GM12874 (cell line): ENCODE results near the gene KIAA1549.

ENCODE experiments used
- CTCF ChIP-seq: IDR thresholded peaks from 2 replicates; pipeline ENCODE4 v1.5.1; 2011; ENCODE audit warnings: low read depth, mild to moderate bottlenecking, control low read depth, low read length, moderate library complexity; ENCODE audit not compliant: insufficient read depth

Gene KIAA1549

DNA sequence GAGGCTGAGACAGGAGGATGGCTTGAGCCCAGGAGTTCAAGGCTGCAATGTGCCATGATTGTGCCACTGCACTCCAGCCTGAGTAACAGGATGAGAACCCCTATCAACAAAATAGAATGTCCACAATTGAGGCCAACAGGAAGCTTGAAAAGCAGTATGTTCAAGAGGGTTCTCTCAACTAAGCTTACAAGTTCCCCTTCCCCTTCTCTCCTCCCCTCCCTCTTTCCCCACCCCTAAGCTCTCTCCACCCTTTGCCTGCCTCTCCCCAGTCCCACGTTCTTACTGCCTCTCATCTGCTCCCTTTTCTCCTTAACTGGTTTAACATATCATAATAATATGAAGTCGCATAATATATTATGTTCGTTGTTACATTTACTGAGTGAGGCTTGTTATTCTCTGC lies 35.4 kb downstream of the KIAA1549 start:
- TF ChIP-seq CTCF = no peak

DNA sequence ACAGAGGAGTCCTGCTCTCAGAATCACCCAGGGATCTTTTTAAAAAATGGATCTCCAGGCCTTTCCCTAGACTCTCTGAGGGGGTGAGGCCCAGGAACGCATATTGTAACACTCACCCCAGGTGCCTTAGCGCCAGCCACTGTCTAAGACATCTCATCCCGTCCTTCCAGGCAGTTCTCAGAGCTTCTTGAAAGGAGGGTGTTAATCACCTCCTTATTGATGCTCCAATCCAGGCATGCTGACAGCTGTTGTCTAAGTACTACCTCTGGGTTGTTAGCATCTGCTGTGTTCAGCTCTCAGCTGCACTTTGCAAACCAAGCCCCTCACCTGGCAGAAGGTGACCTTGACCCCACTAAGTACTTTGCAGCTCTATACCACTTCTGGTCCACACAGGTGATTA lies 36.0 kb downstream of the KIAA1549 start:
- TF ChIP-seq CTCF = no peak

DNA sequence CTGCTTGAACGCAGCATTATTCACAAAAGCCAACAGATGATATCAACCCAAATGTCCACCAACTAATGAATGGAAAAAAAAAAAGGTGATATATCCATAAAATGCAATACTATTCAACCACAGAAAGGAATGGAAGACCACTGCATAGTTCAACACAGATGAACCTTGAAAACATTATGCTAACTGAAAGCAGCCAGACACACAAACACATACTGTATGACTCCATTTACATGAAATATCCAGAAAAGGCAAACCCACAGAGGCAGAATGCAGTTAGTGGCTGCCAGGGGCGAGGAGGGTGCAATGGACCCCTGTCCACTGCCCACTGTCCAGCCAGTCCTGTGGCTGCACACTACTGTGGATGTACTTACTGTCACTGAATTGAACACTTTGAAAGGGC lies 36.6 kb downstream of the KIAA1549 start:
- TF ChIP-seq CTCF = no peak

DNA sequence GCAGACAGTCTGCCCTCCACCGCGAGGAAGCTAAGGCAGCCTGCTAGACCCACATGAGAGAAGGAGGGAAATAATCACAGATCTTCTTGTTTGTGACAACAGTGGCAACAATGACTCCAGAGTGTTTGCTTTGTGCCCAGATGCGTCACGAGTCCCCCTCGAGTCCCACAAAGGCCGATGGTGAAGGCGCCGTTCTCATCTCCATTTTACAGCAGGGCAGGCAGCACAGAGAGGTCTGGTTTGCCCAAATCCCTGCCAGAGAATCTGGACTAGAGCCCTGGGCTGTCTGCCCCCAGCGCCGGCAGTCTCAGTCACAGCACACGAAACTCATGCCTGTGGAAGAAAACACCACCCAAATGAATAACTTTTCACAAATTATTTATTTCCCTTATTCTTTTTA lies 38.1 kb downstream of the KIAA1549 start:
- TF ChIP-seq CTCF = no peak

- TF ChIP-seq CTCF = no peak
These were observed 39.6 kb downstream of the KIAA1549 start for GRCh38 chr7:138941545-138941944.

- TF ChIP-seq CTCF = no peak
These were observed 43.7 kb downstream of the KIAA1549 start for GRCh38 chr7:138937484-138937883.

- no peak for TF ChIP-seq CTCF
These were observed 45.7 kb downstream of the KIAA1549 start for GRCh38 chr7:138935465-138936011.
